Kidney tubule cell (primary cell): ENCODE measurements around the gene CBARP.

Experiments
- DNase-seq: peaks from one replicate; pipeline ENCODE4 v3.0.0-alpha.2; 2018; ENCODE audit warnings: low spot score

CBARP gene

DNA sequence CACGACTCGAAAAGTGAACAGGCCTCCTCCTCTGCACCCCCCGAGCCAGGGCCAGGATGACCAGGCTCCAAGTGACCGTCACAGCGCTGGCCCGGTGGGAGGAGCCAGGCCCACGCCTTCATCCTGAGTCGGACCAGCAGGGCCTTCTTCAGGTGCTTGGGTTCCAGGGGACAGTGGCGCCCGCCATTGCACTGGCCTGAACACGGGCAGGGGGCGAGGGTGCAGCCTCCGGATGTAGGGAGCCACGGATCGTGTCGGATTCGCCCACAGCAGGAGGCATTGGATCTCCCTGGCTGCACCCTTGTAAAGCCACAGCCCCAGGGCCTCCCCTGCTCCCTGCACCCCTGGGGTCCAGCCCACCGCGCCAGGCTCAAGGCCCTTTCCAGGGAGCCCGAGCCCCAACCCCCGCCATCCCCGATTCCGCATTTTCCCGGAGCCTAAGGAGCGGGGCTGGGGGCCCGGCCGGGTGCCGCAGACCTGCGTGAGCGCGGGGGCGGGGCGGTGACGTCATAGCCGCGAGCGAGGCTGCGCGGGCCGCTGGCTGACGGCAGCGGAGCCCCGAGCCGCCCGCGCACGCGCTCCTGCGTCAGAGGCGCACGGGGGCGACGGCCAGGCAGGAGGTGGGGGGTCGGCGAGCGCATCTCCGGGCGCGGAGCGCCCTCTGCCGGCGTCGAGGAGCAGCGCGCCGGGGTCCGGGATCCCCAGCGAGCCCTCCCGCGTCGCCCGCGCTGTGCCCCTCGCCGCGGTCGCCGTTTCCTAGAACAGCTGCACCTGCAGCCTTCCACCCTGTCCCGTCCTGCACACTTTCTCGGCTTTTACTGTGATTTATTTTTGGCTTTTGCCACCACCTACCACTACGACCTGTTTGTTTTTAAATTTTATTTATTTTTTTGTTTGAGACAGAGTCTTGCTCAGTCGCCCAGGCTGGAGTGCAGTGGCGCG is 2.3 kb upstream of the CBARP start:
- peak; percentile 86 for DNase-seq

DNA sequence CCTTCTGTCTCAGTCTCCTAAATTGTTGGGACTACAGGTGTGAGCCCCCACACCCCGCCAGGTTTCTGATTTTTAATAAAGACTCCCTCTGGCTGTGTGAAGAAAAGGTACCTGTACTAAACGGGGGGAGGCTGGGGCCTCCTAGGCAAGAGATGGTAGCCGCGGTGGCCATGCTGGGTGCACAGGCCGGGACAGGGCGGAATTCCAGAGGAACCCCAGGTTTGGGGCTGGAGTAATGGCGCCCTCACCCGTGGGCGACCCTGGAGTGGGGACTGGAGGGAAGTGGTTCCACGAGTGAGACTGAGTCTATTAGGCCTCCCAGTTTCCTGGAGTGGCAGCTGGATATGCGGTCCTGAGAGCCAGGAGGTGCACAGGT is 1.6 kb upstream of the CBARP start:
- no peak for DNase-seq

DNA sequence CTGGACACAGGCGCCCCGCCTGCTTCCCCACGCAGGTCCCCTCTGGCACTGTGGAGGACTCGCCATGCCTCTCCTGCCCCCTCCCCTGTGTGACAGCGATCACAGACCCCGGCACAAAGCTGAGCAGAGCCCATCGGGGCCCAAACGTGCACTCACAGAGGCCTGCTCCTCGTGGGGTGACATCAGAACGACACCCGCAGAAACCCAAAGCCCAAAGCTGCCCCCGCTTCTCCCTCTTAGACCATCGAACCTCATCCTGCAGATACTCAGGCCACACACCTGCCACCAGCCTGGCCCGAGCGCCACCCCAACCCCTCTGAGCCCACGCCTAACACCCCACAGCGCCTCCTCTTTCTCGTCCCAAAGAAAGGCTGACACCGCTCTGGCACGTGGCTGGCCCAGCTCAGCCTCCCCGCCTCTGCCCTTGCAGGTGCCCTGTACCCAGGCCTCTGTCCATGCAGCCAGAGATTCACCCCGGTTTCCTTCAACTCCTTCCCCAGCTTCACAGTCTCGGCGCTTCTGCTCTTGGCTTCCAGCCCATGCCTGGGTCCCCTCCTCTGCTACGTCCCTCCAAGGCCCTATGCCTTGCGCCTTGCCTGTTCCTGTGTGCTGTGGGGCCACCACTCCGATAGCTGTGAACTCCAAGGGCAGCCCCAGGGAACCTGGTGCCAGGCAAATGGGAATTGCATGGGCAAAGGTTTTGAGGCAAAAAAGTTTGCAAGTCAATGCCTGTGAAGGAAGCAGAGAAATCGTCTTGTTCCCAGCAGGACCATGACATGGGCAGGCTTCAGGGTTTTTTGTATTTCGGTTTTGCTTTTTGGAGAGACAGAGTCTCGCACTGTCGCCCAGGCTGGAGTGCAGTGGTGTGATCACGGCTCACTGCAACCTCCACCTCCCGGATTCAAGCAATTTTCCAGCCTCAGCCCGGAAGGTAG is 831 bp upstream of the CBARP start:
- no peak for DNase-seq

DNA sequence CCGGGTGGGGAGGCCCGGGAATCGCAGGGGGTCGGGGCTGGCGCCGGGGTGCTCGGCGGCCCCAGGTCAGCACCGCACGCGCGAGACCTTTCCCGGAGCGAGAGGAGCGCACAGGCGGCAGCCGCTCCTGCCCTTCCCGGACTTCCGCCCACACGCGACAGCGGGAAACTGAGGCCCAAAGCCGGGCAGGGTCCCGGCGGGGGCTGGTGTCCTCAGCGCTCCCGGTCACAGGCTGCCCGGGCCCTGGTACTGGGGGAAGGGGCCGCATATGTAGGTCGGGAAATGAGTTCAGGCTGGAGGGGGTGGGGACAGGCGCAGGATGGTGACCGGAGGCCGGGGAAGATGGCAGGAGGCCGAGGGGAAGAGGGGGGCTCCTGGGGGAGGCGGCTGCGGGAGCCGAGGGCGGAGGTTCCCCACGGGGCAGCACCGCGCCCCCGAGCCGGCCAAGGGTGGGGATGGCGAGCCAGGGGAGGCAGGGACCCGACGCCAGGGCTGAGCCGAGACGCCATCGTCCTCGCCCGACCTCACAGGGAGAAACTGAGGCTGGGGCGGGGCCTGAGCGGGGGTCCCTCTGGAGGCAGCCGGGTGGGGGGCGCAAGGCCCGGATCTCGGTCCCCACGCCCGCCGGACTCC is 662 bp downstream of the CBARP start:
- no peak for DNase-seq

DNA sequence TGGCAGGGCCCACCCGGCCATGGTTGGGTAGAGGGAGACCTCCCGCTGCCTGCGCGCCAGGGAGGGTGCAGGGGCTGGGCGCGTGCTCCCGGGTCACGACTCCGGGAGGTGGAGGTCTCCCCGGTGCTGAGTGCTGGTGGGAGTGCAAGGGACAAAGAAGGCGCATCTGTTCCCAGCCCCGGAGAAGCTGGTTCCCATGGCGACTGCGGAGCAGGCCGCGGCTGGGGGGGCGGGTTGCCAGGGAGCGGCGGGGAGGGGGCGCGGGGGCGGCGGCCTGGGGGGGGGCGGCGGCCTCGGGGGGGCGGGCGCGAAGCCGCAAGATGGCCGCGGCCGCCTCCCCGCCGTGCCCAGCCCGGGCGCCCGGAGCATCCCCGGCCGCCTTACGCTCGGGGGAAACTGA is 1.2 kb downstream of the CBARP start:
- no peak for DNase-seq

DNA sequence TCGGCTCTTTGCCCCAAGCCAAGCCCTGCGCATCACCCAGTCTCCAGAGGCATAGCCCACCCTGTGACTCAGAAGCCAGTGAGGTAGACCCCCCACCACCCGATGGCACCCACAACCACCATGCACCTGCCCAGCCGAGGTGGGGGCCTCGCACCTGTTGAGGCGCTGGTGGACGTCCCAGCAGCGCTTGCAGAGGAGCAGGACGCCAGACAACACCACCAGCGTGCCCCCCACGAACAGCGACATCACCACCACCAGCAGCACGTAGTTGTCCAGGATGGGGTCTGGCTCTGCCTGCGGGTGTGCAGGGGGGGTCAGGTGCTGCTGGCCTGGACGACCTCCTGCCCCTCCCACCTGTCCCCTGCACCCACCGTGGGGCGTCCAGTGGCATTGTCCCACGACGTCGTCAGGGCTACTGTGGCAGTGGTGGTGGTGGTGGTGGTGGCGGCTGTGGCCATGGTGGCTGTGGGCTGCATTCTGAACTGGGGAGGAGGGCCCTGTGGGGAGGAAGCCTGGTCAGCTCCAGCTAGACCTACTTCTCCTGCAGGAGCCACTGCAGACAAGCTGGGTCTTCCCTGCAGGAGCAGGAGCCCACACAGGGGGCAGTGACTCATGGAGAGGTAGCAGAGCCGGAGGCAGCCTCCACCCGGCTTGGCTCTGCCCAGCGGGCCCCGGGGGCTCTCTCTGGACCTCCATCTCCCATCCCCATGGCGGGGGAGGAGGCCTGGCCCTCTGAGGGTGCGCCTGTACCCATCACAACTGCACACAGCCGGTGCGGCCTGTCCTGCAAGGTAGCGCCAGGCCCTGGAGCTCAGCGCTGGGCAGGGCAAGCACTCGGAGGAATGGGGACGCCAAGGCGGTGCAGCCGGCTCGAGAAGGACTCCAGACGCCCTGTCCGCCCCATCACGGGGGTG is 1.9 kb downstream of the CBARP start:
- peak; percentile 50 for DNase-seq

DNA sequence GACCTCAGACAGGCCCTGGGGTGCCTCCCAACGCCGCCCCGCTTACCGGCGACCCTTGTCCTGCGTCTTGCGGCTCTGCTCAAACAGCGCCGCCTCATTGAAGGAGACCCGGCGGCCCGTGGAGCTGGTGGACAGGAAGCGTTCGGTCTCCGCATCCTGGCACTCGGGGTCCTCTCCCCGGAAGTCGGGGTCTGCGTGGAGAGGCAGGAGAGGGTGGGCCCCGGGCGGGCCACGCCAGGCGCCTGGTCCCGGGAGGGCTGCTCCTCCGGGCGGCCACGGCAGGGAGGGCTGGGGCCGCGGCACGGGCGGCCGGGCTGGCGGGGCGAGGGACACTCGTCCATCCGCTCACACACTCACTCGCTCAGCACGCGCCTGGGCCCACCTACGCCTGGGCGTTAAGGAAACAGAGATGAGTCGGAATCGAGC is 2.8 kb downstream of the CBARP start:
- DNase-seq, result no peak

DNA sequence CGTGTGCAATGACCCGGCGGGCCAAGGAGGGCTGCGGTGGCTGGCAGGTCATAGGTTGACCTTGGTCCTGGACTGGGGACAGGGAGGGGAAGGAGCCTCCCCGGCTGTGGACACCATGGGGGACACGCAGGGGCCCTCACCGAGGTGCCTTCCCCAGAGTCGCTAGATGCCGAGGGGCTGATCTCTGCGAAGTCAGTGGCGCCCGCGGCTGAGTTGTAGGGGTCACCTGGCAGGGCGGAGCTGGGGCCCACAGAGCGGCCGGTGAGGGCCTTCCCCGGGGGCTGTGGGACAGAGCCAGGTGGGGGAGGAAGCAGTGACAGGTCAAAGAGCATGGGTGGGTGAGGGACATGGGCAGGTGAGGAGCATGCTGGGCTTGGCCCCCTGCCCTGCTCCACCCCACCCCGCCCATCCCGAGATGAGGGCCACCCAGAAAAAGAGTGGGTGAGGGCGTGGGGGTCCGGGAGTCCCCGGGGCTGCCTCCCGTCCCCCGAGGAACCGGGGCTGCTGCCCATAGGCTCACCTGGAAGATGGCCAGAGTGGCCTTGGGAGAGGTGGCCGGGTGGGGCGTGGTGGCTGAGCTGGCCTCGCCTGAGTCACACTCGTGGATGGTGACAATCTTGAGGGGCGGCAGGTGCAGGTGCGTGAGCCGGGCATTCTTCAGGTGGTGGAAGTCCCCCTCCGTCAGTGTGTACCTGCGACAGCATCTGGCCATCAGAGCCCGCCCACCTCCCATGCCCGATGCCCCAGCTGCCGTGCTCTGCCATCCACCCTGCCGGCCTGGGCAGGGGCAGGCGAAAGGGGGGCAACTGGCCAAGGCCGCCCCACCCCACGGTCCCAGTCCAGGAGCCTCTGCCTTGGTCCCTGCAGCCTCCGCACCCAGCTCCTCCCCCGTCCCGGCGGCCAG is 3.5 kb downstream of the CBARP start:
- no peak for DNase-seq

DNA sequence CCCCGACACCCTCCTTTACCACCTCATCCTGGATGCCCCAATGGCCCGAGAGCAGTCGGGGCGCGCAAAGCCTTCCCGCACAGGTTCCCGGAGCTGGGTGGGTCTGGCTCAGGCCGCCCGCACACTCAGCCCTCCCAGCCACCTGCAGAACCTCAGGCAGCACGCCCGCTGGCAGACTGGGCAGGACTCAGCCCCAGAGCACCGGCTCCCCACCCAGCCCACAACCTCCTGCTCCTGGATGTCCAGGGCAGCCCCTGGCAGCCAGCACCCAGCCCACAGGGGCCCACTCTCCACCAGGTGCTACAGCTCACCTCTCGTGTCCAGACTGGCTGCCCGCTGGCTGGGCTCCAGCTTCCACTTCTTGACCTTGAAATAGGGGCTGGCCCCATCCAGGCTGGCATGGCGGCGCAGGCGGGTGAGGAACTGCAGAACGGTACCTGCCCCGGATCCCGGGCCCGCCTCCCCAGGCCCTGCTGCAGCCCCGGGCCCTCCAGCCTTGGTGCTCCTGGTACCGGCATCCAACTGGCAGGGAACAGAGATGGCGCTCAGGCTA is 4.6 kb downstream of the CBARP start:
- DNase-seq, result no peak

DNA sequence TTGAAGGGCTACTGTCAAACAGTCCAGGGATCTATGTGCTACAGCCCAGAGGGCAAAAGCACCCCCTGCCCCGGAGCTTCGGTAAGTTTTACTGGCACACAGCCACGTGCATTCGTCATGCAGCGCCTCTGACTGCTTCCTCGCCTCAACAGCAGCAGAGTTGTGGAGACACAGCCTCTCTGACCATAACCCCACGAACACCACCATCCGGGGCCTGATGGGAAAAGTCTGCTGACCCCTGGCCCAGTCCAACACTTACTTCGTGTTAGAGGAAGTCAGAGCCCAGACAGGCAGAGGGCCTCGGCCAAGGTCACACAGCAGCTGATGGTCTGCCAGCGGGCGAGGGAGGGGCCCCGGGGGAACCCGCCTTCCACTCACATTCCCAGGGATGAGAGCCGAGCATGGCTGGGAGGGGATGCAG is 5.1 kb downstream of the CBARP start:
- peak; percentile 69 for DNase-seq

DNA sequence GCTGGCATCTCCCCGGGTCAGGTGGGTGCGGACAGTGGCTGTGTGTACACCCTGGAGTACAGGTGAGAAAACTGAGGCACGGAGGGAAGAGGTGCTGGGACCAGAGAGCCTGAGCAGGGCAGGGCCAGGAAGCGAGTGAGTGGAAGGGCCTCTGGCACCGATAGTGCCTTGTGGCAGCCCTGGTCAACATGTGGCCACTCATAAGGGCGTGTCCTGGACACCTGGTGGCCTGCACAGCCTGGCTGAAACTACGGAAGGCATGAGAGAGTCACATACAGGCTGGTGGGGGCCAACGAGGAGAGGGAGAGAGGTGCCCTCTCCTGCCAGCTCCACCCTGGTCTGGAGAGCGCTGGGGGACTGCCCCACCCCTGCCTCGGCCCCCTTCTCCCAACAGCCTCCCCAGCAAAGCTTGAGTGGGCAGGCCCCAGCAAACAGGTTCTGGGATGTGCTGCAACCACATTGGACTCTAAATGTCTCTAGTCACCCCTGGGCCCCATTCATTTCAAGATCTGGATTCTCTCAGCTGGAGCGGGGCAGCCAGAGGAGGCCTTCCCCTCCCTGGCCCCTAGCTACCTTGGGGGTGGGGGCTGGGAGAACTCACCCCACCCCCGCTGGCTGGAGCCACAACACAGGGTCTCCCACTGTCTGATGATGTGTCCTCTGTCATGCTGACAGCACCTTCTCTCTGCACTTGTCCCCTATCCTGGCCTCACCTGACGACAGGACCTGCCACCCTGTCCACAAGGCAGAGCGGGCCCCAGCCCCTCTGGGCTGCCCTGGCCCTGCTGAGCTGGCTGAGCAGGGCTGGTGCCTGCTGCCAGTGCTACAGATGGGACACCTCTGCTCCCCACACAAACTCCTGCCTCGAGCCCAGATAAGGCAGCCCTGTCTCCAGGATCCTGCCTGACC is 5.8 kb downstream of the CBARP start:
- DNase-seq, result peak; percentile 44

DNA sequence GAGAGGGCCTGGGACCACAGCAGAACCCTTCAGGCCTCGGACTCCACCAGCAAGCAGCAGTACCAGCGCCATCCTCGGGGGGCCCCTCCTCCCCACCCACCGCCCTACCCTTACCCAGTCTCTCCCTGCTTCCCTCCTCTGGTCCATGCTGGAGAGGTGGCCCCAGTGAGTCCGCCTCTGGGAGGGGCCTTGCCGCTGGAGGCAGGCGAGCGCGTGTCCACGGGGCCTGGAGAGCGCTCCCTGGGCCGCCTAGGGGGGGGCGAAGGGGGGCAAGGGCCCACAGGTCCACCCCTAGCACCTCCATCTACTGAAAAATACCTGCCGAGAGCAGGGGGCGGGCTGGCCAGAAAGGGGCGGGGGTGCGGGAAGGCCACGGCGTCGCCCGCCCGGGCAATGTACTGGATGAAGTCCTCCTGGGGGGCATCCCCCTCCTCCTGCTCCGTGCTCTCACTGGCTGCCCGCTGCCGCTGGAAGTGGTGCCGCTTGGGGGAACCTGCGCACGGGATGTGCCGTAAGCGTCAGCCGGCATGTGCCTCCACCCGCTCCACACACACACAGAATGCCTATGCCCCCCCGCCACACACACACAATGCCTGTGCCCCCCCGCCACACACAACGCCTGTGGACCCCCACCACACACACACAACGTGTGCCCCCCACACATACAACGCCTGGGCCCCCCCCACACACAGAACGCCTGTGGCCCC is 6.9 kb downstream of the CBARP start:
- no peak for DNase-seq

DNA sequence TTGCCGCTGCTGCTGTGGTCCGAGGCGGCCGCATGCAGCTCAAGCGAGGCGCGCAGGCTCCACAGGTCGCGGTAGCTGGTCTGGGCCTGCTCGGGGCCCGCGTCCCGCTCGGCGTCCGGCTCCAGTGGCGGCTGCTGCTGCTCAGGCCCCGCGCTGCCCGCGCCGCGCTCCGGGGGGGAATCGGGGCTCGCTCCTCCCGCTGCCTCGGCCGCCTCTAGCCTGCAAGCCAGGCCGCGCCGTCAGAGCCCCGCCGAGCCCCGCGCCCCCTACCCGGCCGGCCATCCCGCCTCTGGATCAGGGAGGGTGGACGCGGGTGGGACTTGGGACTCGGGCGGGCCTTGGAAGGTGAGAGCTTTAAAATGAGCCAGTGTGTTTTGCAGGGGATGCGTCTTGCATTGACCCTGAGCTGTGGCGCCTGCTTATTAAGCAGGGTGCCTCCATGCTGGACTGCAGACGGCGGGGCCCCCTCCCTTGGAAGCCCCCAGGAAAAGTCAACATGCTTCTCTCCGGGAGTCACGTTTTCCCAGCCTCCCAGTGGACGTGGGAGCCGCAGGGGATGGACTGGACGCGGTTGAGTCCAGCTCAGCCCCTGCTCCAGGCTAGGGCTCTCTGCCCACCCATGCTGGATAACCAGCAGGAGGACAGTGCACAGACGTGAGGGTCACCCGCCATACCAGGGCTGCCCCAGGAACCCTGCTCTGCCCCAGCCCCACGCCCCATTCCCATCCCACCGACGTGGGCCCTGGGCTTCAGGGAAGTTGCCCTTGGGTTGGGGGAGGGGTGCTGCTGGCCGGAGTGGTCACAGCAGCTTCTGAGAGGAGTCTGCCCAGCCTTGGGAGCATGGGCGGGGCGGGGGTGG is 7.7 kb downstream of the CBARP start:
- no peak for DNase-seq

DNA sequence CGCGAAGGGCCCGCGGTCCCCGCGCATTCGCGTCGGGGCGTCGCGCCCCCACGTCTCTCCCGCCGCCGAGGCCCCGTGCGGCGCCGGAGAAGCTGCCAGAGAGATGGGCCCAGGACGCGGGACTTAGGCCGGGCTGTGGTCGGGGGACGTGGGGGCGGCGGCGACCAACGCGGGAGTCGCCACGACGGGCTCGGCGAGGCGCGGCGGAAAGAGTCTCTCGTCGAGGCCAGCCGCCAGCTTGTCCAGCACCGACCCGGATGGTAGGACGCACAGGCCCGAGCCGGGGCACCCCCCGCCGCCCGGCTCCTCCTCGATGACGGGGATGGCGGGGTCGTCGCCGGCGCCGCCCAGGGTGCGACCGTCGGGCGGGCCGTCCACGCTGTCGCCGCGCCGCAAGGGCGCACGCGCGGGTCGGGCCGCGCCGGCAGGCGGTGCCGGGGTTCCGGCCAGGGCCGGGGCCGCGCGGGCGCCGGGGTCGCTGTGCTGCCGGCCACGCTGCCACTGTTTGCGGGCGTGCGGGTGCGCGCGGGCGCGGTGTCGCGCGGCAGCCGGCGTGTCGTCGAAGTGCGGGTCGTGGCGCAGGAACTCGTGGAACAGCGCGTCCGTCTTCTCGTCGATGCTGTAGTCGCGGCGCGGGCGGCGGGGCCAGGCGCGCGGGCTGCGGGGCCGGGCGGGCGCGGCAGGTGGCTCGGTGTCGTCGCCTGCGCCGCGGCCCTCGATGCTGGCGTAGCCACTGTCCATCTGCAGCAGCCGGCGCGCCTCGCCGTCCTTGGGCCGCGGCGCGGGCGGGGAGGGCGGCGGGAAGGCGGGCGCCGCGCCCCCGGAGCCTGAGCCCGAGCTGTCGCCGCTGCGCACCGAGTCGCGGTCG is 8.5 kb downstream of the CBARP start:
- no peak for DNase-seq

DNA sequence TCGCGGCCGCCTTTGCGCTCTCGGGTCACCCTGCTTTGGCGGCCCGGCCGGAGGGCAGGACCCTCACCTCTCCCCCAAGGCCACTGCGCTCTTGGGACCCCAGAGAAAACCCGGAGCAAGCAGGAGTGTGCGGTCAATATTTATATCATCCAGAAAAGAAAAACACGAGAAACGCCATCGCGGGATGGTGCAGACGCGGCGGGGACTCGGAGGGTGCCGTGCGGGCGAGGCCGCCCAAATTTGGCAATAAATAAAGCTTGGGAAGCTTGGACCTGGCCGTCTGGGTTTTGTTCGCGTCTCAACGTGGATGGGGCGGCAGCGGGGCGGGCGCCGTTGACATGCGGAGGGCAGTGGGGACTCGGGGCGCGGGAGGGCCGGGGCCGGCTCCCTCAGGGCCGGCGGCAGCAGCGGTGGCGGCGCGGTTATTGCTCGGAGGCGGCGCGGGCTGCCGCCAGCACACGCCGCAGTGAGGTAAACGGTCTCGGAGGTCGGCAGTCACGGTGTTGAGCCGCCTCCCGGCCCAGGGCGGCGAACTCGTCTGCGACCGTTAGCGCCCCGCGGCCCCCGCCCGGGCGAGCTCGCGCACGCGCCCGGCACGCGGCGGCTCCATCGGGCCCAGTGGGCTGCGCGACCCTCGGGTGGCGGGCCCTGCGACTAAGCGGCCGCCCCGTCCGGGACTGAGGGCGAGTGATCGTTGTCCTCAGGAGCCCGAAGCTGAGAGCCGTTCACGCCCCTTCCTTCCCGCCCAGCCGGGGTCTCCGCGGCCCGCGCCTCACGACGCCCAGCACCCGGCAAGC is 9.4 kb downstream of the CBARP start:
- no peak for DNase-seq
